IMR-90 (cell line): Measurements from ENCODE around the gene HCLS1.

ENCODE experiments used
- POLR2A ChIP-seq: IDR thresholded peaks from 2 replicates; pipeline ENCODE4 v1.6.1; 2012; ENCODE audit warnings: mild to moderate bottlenecking, low read depth, low read length
- RAD21 ChIP-seq: IDR thresholded peaks from 2 replicates; pipeline ENCODE4 v1.6.1; 2012; ENCODE audit warnings: low read length, improper control_type of control experiment
- TF ChIP-seq, protein P1 (sequence below): conservative IDR thresholded peaks from 2 replicates; pipeline ENCODE4 v1.5.1; 2012; ENCODE audit warnings: mild to moderate bottlenecking, low read depth, low read length, improper control_type of control experiment

GRCh38 chr3:121629601-121630000, 31.1 kb downstream of the HCLS1 start:
- TF ChIP-seq RAD21 (no peak), POLR2A (no peak)
- TF ChIP-seq, protein P1, sequence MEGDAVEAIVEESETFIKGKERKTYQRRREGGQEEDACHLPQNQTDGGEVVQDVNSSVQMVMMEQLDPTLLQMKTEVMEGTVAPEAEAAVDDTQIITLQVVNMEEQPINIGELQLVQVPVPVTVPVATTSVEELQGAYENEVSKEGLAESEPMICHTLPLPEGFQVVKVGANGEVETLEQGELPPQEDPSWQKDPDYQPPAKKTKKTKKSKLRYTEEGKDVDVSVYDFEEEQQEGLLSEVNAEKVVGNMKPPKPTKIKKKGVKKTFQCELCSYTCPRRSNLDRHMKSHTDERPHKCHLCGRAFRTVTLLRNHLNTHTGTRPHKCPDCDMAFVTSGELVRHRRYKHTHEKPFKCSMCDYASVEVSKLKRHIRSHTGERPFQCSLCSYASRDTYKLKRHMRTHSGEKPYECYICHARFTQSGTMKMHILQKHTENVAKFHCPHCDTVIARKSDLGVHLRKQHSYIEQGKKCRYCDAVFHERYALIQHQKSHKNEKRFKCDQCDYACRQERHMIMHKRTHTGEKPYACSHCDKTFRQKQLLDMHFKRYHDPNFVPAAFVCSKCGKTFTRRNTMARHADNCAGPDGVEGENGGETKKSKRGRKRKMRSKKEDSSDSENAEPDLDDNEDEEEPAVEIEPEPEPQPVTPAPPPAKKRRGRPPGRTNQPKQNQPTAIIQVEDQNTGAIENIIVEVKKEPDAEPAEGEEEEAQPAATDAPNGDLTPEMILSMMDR = no peak
